Activated T-cell treated with anti-CD3 and anti-CD28 coated beads for 4 hours (primary cell): ENCODE results near the gene RALB.
"Not testable (repeated sequence)": the region's sequence is repeated elsewhere in the genome, so short reads cannot be mapped to it uniquely, and the experiment has no call there.

ENCODE experiments used
- DNase-seq: peaks from one replicate; pipeline ENCODE4 v3.0.0-alpha.2; 2020

Gene RALB

GRCh38 chr2:120299004-120299403, 46.4 kb downstream of the RALB start:
- DNase-seq: no peak

- no peak for DNase-seq
Measured at GRCh38 chr2:120299561-120299960, 46.9 kb downstream of the RALB start.

GRCh38 chr2:120300385-120300784, 47.7 kb downstream of the RALB start:
- DNase-seq: no peak

GRCh38 chr2:120301284-120301683, 48.6 kb downstream of the RALB start:
- DNase-seq: no peak

DNA sequence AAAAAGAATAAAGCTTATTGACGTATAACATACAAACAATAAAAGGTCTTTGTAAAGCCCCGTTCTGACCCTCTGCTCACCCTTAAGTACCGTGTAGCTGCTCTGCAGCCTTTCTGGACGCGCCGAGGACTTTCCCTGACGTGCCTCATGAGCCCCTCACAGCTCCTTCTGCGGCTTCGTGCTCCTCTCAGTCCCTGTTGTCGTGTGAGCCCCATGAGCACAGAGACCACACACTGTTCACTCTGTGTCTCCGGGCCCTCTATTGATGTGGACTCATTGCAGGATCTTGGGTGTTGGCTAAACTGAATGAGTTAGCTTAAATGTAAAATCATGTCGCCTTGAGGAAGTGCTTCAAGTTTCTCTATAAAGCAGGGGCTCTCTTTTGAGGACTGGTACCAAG, 49.6 kb downstream of the RALB start:
- DNase-seq: no peak

- DNase-seq: no peak
Measured at GRCh38 chr2:120303177-120303576, 50.5 kb downstream of the RALB start.

DNA sequence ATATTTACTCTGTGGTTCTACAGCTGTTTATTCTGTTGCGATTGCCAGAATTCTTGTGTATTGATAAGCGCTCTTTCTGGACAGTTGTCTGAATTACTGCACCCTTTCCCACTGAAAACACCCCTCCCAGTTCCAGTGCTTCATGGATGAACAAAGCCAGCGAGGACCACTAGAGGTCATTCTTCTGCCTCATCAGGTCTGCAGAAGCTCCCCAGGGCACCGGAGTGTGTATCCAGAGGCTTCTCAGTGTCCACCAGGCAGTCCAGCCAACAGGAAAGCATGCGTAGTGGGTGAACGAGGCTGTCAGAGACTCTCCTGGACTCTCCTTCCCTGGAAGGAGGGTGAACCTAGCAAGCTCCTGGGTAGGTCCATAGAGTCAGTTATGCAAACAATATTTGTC, 52.6 kb downstream of the RALB start:
- no peak for DNase-seq

DNA sequence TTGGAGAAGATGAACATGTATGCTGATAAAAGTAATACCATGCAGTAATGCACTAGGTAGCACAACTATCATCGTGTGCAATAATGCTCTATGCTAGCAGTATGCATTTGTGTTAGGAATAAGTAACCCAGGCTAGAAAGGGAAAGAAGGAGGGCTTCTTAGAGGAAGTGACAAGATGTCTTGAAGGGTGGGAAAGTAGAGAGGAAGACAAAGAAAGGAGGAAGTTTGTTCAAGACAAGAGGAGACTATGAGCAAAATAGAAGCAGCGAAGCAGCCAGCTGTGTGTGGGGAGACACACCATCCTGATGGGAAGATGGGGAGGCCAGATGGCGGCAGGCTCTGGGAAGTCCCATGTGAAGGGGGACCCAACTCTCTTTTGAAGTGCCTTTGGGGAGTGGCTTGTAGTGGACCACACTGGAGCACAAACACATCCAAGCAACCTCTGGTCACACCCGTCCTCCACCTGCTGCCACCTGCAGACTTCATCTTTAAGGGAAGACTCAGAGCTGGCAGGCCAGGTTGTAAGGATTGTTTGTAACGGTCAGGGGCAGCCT, 53.4 kb downstream of the RALB start:
- no peak for DNase-seq

- no peak for DNase-seq
Measured at GRCh38 chr2:120307482-120307881, 54.8 kb downstream of the RALB start.

GRCh38 chr2:120308038-120308910, 55.6 kb downstream of the RALB start:
- DNase-seq: no peak

- no peak for DNase-seq
Measured at GRCh38 chr2:120310136-120310535, 57.5 kb downstream of the RALB start.

DNA sequence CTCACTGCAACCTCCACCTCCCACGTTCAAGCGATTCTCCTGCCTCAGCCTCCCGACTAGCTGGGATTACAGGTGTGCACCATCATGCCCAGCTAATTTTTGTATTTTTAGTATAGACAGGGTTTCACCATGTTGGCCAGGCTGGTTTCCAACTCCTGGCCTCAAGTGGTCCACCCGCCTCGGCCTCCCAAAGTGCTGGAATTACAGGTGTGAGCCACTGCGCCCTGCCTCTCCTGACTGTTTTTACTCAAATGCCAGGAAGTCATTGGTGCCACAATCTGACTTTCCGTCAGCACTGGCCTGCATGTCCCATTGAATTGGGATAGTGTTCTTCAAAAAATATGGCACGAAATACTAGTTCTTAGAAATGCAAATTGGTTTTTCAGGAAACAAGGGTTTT, 58.2 kb downstream of the RALB start:
- DNase-seq: not testable (repeated sequence)

GRCh38 chr2:120312076-120312475, 59.4 kb downstream of the RALB start:
- DNase-seq: no peak

DNA sequence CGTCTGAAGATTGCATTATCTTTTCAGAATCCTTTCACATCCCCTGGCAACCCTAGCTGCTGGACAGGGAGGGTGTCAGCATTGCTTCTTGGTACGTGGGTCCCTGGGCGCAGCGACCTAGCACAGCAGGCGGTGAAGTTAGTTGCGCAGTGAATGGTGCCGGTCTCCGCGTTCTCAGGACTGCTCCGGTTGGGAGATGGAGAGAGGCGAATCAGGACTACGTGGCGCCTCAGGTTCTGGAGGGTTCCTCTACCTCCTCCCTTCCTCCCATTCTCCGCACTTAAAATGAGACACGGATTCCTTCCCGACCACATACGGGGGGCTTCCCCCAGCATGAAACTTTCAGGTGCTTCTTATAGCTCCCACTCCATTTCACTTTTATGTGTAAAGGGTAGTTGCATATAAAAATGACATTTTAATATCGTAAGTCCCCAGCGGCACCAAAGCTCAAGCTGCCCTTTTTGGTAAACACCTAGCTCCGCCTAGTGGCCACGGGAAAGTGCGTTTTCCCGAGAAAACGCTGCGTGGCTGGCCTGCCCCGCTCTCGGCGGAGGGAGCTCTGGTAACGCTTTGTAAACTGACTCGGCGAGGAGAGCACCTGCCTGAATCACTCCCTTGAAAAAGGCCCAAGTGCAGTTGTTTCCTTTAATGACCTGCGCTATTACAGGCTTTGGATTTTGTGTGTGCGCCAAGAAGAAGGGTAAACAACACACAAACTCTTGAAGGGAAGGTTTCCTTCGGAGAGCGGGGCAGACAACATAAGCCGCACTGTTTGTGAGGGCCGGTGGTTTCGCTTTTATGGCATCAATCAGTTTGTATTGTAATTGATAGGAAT, 60.4 kb downstream of the RALB start:
- DNase-seq: peak; percentile 71

GRCh38 chr2:120313695-120314615, 61.3 kb downstream of the RALB start:
- DNase-seq: no peak

- DNase-seq: no peak
Measured at GRCh38 chr2:120314690-120315366, 62.2 kb downstream of the RALB start.

- no peak for DNase-seq
Measured at GRCh38 chr2:120315367-120316033, 62.8 kb downstream of the RALB start.

GRCh38 chr2:120316071-120316470, 63.4 kb downstream of the RALB start:
- no peak for DNase-seq

GRCh38 chr2:120316528-120317179, 64.0 kb downstream of the RALB start:
- no peak for DNase-seq

DNA sequence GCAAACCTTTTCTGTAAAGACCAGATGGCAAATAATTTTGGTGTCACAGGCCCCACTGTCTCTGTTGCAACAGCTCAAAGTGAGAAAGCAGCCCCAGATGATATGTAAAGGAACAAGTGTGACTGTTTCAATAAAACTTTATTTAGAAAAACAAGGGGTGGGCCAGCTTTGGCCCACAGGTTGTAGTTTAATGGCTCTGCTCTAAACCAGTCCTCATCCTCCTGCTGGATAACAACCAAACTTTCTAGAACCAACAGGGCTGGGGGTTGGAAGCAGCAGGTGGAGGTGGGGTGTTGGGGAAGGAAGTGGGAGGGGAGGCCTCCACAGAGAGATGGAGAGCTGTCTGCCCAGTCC, 64.5 kb downstream of the RALB start:
- DNase-seq: no peak

DNA sequence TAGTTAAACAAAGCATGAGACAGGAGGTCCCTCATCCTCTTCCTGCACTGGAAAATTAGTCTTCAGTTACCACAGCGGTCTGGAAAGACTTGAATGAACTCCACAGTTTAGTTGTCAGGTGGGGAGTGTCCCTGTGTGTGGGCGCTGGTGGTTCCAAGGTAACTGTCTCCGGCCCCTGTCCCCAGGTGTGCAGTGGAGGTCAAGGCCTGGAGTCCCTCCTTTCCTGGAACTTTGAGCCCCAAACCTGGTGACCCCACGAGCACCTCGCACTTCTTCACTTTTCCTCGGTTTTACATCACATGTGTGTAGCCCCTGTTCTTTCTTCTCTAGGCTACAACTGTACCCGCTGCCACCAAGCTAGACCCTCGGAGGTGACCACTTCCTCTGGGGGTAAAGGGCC, 65.3 kb downstream of the RALB start:
- DNase-seq: no peak
